Fibroblast of mammary gland (primary cell): ENCODE measurements around the gene GRIK4.

Experiments
- DNase-seq: peaks from one replicate; pipeline ENCODE4 v3.0.0-alpha.2; 2010; ENCODE audit warnings: low read depth
- H3K4me3 ChIP-seq: 2 replicates; pipeline ENCODE4 v1.5.1; 2011; ENCODE audit warnings: low read depth, mild to moderate bottlenecking, low read length, moderate library complexity; ENCODE audit not compliant: control insufficient read depth
- TF ChIP-seq, protein P1 (sequence below): conservative IDR thresholded peaks from 2 replicates; pipeline ENCODE4 v1.5.1; 2011; ENCODE audit warnings: low read depth, low read length, inconsistent platforms; ENCODE audit not compliant: control insufficient read depth, insufficient read depth

GRIK4 gene

DNA sequence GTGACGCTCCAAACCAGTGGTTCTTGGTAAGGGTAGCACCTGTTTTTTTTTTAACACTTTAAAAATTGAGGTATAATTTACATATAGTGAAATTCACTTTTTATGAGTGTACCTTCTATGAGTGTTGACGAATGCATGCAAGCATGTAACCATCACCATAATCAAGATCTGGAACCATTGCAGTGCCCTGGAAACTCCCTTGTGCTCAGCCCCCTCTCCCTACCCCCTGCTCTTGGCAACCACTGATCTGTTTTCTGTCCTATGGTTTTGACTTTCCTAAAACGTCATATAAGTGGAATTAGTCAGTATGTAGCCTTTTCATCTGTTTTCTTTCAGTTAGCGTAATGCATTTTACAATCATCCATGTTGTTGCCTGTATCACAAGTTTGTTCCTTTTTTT lies 212.2 kb downstream of the GRIK4 start:
- H3K4me3 ChIP-seq = no peak overlapping the region
- no peak for DNase-seq
- TF ChIP-seq, protein P1, sequence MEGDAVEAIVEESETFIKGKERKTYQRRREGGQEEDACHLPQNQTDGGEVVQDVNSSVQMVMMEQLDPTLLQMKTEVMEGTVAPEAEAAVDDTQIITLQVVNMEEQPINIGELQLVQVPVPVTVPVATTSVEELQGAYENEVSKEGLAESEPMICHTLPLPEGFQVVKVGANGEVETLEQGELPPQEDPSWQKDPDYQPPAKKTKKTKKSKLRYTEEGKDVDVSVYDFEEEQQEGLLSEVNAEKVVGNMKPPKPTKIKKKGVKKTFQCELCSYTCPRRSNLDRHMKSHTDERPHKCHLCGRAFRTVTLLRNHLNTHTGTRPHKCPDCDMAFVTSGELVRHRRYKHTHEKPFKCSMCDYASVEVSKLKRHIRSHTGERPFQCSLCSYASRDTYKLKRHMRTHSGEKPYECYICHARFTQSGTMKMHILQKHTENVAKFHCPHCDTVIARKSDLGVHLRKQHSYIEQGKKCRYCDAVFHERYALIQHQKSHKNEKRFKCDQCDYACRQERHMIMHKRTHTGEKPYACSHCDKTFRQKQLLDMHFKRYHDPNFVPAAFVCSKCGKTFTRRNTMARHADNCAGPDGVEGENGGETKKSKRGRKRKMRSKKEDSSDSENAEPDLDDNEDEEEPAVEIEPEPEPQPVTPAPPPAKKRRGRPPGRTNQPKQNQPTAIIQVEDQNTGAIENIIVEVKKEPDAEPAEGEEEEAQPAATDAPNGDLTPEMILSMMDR = no peak

DNA sequence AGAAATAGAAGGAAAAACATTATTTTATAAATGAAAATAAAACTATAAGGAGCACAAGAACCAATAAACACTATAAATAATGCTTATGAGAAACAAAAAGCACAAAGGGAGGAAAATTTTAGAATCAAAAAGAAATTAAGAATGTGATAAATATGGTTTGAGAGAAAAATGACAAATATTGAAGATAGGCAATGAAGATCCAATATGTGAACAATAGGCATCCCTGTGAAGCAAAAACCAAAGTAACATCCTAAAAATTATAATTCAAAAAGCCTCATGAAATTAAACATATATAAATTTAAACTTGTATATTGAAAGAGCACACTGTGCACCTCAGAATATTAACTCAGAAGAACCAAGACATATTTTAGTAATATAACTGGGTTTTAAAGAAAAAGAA lies 216.2 kb downstream of the GRIK4 start:
- TF ChIP-seq, protein P1 = no peak
- H3K4me3 ChIP-seq = no peak overlapping the region
- DNase-seq = no peak

DNA sequence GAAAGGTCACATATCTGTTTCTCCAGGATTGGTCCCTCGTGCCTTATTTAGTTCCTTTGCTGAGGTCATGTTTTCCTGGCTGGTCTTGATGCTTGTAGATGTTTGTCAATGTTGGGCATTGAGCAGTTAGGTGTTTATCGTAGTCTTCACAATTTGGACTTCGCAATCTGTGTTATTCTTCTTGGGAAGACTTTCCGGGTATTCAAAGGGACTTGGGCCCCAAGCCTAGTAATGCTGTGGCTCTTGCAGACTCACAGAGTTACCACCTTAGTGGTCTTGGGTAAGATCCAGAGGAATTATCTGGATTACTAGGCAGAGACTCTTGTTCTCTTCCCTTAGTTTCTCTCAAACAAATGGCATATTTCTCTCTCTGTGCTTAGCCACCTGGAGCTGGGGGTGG lies 223.5 kb downstream of the GRIK4 start:
- TF ChIP-seq, protein P1 = no peak
- DNase-seq = no peak
- no peak overlapping the region for H3K4me3 ChIP-seq

DNA sequence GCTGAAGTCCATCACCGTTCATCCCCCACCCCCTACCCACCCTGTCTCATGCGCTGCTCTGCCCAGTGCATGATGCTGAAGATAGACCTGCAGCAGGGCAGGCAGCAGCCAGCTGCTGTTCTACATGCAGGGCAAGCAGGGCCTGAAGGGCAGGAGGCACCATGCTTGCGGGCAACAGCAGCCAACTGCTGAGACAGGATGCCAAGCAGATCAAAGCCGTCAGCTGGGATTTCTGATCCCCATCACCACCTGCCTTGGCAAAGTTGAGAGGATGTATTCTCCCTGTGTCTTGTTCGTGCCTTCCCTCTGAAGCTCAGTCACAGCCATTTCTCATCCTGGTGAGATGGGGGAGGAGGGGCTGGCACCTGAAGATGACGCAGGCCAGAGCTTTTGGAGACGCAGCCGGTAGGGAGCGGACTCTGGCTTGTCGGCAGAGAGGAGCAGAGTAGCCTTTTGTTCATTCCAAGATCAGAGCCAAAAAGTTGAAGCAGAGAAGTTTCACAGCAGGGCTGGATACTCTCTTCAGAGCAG lies 227.0 kb downstream of the GRIK4 start:
- no peak for DNase-seq
- no peak overlapping the region for H3K4me3 ChIP-seq
- TF ChIP-seq, protein P1 = no peak

DNA sequence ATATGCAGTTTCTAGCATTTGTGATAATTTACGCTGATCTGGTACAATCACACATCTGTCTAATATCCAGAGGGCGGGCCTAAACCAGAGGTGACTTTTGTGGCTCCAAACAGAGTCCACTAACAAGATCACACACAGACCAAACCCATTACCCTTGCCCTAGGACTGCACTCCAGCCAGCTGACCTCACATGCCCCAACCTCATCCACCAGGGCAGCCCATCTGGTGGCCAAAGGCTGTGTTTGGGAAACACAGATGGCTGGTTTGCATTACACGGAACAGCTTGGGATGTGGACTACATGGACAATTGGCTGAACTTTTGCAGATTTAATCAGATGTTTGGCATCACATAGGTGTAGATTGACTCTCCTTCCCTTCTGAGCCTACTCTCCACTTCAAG lies 228.2 kb downstream of the GRIK4 start:
- H3K4me3 ChIP-seq = no peak overlapping the region
- no peak for DNase-seq
- TF ChIP-seq, protein P1 = no peak

DNA sequence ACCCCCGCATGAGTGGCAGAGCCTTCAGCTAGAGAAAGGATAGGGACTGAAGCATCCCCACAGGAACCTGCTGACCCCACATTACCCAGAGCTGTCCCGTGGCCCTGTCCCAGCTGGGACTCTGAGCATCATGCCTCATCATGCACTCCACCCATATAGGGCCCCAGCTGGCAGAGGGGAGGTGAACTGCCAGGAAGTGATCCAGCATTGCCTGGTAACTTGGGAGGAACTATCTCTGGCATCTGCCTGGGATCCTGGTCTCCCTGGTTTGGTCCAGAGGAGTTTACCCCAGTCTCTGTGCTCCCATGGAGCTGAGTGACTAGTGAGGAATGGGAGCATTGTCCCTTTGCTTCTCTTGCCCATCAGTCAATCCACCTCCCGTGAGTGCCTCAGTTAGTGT lies 228.8 kb downstream of the GRIK4 start:
- TF ChIP-seq, protein P1 = no peak
- no peak overlapping the region for H3K4me3 ChIP-seq
- no peak for DNase-seq
